Activated CD8-positive, alpha-beta memory T cell treated with anti-CD3 and anti-CD28 coated beads, Interleukin-2, amount 10 ng/mL, durations not matched to agents 7 days and 5 days (primary cell): ENCODE results near the gene ALDH1L1. TPM values are rescaled to one million over a fixed set of nuclear protein-coding genes. Genes with fewer than 3 reads are reported as not detected.

Source experiments
- ATAC-seq: fragments of 150-1000 bp; cut with Tn5 transposase; one replicate; pipeline ENCODE4 v1.10.0; 2021; ENCODE audit warnings: moderate library complexity
- CTCF ChIA-PET: fragments of 350-600 bp; sonication (Branson Sonifier 250); formaldehyde crosslinking; loops from one replicate; lab custom pipeline; 2021; ENCODE audit warnings: antibody characterized with exemption; lab: Charles Lee
- DNase-seq: peaks from one replicate; pipeline ENCODE4 v3.0.0-alpha.2; 2020
- H3K27ac Mint-ChIP-seq: one replicate; pipeline ENCODE4 v1.8.0; 2021; ENCODE audit warnings: mild to moderate bottlenecking, mixed read lengths
- H3K27me3 Mint-ChIP-seq: one replicate; pipeline ENCODE4 v1.8.0; 2021; ENCODE audit warnings: mixed read lengths
- H3K36me3 Mint-ChIP-seq: one replicate; pipeline ENCODE4 v1.8.0; 2021; ENCODE audit warnings: mild to moderate bottlenecking, mixed read lengths
- H3K4me1 Mint-ChIP-seq: one replicate; pipeline ENCODE4 v1.8.0; 2021; ENCODE audit warnings: mixed read lengths
- H3K4me3 Mint-ChIP-seq: one replicate; pipeline ENCODE4 v1.8.0; 2021; ENCODE audit warnings: mild to moderate bottlenecking, moderate library complexity, mixed read lengths
- H3K9me3 Mint-ChIP-seq: one replicate; pipeline ENCODE4 v1.8.0; 2022; ENCODE audit warnings: low read depth, mixed read lengths
- total RNA-seq, 2 experiments: library from RNA; stranded (reverse); gene quantifications; one replicate each; pipeline ENCODE4 v1.2.3, GENCODE V29; 2021

The ALDH1L1 gene
- not detected for total RNA-seq

- H3K9me3 Mint-ChIP-seq, result no peaks in the 10 kb centered on the region
These were observed at the start of gene ALDH1L1 for GRCh38 chr3:126180477-126181397. ALDH1L1 (minus strand) TSS chr3:126180586; CDS start chr3:126160979, 19,607 bp downstream.

GRCh38 chr3:126226374-126226773 is 46.0 kb upstream of the ALDH1L1 start:
- Mint-ChIP-seq H3K4me3 (no peak overlapping the region), H3K4me1 (no peaks in the 10 kb centered on the region), H3K27me3 (peaks cover 38% of the 10 kb centered on the region), H3K9me3 (no peaks in the 10 kb centered on the region), H3K27ac (no peak overlapping the region), H3K36me3 (no peaks in the 10 kb centered on the region)
- CTCF ChIA-PET, result no interaction called here
- no peak for DNase-seq
- no peak for ATAC-seq

More at GRCh38 chr3:126180477-126181397, at the start of gene ALDH1L1:
- DNase-seq (no peak), ATAC-seq (no peak)
- Mint-ChIP-seq H3K4me1 (no peaks in the 10 kb centered on the region), H3K27me3 (peaks cover 59% of the 10 kb centered on the region), H3K4me3 (no peak within 1 kb of the TSS), H3K27ac (no peak within 1 kb of the TSS), H3K36me3 (no peaks in the 10 kb centered on the region)
- CTCF ChIA-PET, result no interaction called here

- H3K27me3 Mint-ChIP-seq, result peaks cover 70% of the 10 kb centered on the region
These were observed 36.0 kb upstream of the ALDH1L1 start for GRCh38 chr3:126216416-126216815.

GRCh38 chr3:126213379-126214028 is 33.1 kb upstream of the ALDH1L1 start:
- H3K9me3 Mint-ChIP-seq, result no peaks in the 10 kb centered on the region
- no peak overlapping the region for H3K4me3 Mint-ChIP-seq
- CTCF ChIA-PET, result no interaction called here
- no peaks in the 10 kb centered on the region for H3K36me3 Mint-ChIP-seq
- DNase-seq, result no peak
- peaks cover 4% of the 10 kb centered on the region for H3K4me1 Mint-ChIP-seq
- H3K27ac Mint-ChIP-seq, result no peak overlapping the region
- peaks cover 66% of the 10 kb centered on the region for H3K27me3 Mint-ChIP-seq
- no peak for ATAC-seq

More at GRCh38 chr3:126216416-126216815, 36.0 kb upstream of the ALDH1L1 start:
- Mint-ChIP-seq H3K9me3 (no peaks in the 10 kb centered on the region), H3K4me3 (no peak overlapping the region), H3K36me3 (no peaks in the 10 kb centered on the region), H3K27ac (no peak overlapping the region), H3K4me1 (peaks cover 4% of the 10 kb centered on the region)
- ATAC-seq (no peak), DNase-seq (no peak)
- CTCF ChIA-PET, result no interaction called here

- DNase-seq (no peak), ATAC-seq (no peak)
- Mint-ChIP-seq H3K4me1 (peaks cover 4% of the 10 kb centered on the region), H3K27me3 (peaks cover 64% of the 10 kb centered on the region), H3K27ac (no peak overlapping the region), H3K36me3 (no peaks in the 10 kb centered on the region), H3K9me3 (no peaks in the 10 kb centered on the region), H3K4me3 (no peak overlapping the region)
- CTCF ChIA-PET, result no interaction called here
These were observed 32.4 kb upstream of the ALDH1L1 start for GRCh38 chr3:126212620-126213378.

GRCh38 chr3:126212250-126212619 is 31.8 kb upstream of the ALDH1L1 start:
- Mint-ChIP-seq H3K36me3 (no peaks in the 10 kb centered on the region), H3K27me3 (peaks cover 60% of the 10 kb centered on the region), H3K27ac (no peak overlapping the region), H3K9me3 (no peaks in the 10 kb centered on the region), H3K4me1 (peaks cover 4% of the 10 kb centered on the region), H3K4me3 (no peak overlapping the region)
- DNase-seq (no peak), ATAC-seq (no peak)
- CTCF ChIA-PET, result no interaction called here

GRCh38 chr3:126211569-126211968 is 31.2 kb upstream of the ALDH1L1 start:
- Mint-ChIP-seq H3K27ac (no peak overlapping the region), H3K27me3 (peaks cover 54% of the 10 kb centered on the region), H3K9me3 (no peaks in the 10 kb centered on the region), H3K36me3 (no peaks in the 10 kb centered on the region), H3K4me3 (no peak overlapping the region), H3K4me1 (peaks cover 4% of the 10 kb centered on the region)
- CTCF ChIA-PET, result no interaction called here
- DNase-seq, result no peak
- ATAC-seq, result no peak

GRCh38 chr3:126210606-126211005 is 30.2 kb upstream of the ALDH1L1 start:
- peaks cover 46% of the 10 kb centered on the region for H3K27me3 Mint-ChIP-seq

GRCh38 chr3:126209741-126210140 is 29.4 kb upstream of the ALDH1L1 start:
- CTCF ChIA-PET, result no interaction called here
- no peak overlapping the region for H3K4me3 Mint-ChIP-seq
- ATAC-seq (no peak), DNase-seq (no peak)
- H3K36me3 Mint-ChIP-seq, result no peaks in the 10 kb centered on the region
- no peak overlapping the region for H3K27ac Mint-ChIP-seq
- H3K9me3 Mint-ChIP-seq, result no peaks in the 10 kb centered on the region
- H3K4me1 Mint-ChIP-seq, result peaks cover 4% of the 10 kb centered on the region
- peaks cover 38% of the 10 kb centered on the region for H3K27me3 Mint-ChIP-seq

More at GRCh38 chr3:126210606-126211005, 30.2 kb upstream of the ALDH1L1 start:
- CTCF ChIA-PET, result no interaction called here
- Mint-ChIP-seq H3K4me3 (no peak overlapping the region), H3K27ac (no peak overlapping the region), H3K9me3 (no peaks in the 10 kb centered on the region), H3K36me3 (no peaks in the 10 kb centered on the region), H3K4me1 (peaks cover 4% of the 10 kb centered on the region)
- DNase-seq, result no peak
- no peak for ATAC-seq

GRCh38 chr3:126208606-126209256 is 28.3 kb upstream of the ALDH1L1 start:
- Mint-ChIP-seq H3K36me3 (no peaks in the 10 kb centered on the region), H3K4me3 (no peak overlapping the region), H3K9me3 (no peaks in the 10 kb centered on the region), H3K4me1 (peaks cover 4% of the 10 kb centered on the region), H3K27ac (no peak overlapping the region), H3K27me3 (peaks cover 28% of the 10 kb centered on the region)
- DNase-seq, result no peak
- ATAC-seq, result no peak
- CTCF ChIA-PET, result no interaction called here

- Mint-ChIP-seq H3K27me3 (peaks cover 24% of the 10 kb centered on the region), H3K27ac (no peak overlapping the region), H3K4me1 (peaks cover 1% of the 10 kb centered on the region), H3K9me3 (no peaks in the 10 kb centered on the region), H3K36me3 (no peaks in the 10 kb centered on the region), H3K4me3 (no peak overlapping the region)
- ATAC-seq (no peak), DNase-seq (no peak)
- CTCF ChIA-PET, result interaction anchor here (2.0 kb wide), 1 partner anchor 10 kb away, joined by 6 read pairs; no protein-coding TSS in a partner anchor
These were observed 27.8 kb upstream of the ALDH1L1 start for GRCh38 chr3:126208182-126208581.

GRCh38 chr3:126207166-126207565 is 26.8 kb upstream of the ALDH1L1 start:
- Mint-ChIP-seq H3K4me3 (no peak overlapping the region), H3K36me3 (no peaks in the 10 kb centered on the region), H3K27ac (no peak overlapping the region), H3K27me3 (peaks cover 24% of the 10 kb centered on the region), H3K9me3 (no peaks in the 10 kb centered on the region), H3K4me1 (no peaks in the 10 kb centered on the region)
- CTCF ChIA-PET, result interaction anchor here (2.0 kb wide), 1 partner anchor 9 kb away, joined by 6 read pairs; no protein-coding TSS in a partner anchor
- no peak for DNase-seq
- no peak for ATAC-seq
